ENCODE results near the gene ANKRD52.
A peak's percentile ranks its signal among the peaks of the same experiment; 100 is the strongest.

Gene ANKRD52

DNA sequence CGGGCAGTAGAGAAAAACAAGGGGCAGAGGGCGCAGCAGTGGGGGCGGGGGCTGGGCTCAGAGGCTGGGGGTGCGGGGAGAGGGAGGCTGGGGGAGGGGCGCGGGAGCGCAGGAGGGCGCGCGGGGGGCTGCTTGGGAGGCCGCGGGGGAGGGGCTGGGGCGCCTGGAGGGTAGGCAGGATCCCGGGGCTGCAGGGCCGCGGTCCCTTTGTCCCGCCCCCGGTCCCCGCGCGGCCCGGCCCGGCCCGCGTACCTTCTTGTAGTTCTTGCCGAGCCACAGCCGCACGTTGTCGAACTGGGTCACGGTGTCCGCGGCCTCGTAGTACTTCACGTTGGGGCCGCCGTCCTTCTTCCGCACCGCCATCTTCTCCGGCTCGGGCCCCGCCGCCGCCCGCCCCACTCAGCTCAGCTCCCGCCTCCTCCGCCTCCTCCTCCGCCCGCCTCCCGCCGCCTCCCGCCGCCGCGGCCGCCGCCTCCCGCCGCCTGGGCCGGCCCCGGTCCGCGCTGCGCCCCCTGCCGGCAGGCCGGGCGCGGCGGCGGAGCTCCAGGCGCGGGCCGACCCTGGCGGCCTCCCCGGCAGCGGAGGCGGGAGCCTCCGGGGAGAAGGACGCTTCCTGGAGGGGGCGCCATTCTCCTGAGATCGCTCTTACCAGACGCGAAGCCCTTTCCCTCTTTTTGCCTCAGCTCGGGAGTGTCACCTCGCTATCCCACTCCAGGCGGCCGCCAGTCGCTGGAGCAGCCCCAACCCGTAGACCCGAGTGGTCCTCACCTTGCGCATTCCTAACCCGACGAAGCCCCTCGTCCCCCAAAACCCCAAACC lies 68.9 kb downstream of the ANKRD52 start, which contains the start of gene SMARCC2:
Gene SMARCC2, minus strand, starts transcription at position 385 of the 819 bp plus-strand sequence. Its CDS starts 22 bp downstream, at position 363.
- peaks cover 49% of the 10 kb centered on the region for H3K4me1 Mint-ChIP-seq
- no peaks in the 10 kb centered on the region for H3K9me3 Mint-ChIP-seq
- H3K4me3 Mint-ChIP-seq, result peak within 1 kb of the TSS; percentile 98
- peaks cover 5% of the 10 kb centered on the region for H3K36me3 Mint-ChIP-seq
- H3K27me3 Mint-ChIP-seq, result no peaks in the 10 kb centered on the region
- H3K27ac Mint-ChIP-seq, result peak within 1 kb of the TSS; percentile 100

DNA sequence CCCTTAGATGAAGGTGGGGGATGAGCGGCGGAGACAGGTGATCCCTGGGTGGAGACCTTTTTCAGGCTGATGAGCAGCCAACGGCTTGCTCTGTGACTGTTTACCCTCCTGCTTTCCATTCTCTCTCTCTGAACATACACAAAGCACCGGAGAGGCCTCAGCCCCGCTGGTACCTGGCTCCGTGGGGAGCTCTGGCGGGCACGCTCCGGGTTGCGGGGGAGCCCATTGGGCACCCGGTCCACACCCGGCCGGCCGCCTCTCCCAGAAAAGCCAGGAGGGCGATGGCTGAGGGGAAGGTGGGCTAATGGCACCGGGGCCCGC lies 69.4 kb downstream of the ANKRD52 start:
- Mint-ChIP-seq H3K27me3 (no peaks in the 10 kb centered on the region), H3K4me3 (peak overlapping the region; percentile 90), H3K4me1 (peaks cover 49% of the 10 kb centered on the region), H3K27ac (peak overlapping the region; percentile 91), H3K36me3 (peaks cover 6% of the 10 kb centered on the region), H3K9me3 (no peaks in the 10 kb centered on the region)

DNA sequence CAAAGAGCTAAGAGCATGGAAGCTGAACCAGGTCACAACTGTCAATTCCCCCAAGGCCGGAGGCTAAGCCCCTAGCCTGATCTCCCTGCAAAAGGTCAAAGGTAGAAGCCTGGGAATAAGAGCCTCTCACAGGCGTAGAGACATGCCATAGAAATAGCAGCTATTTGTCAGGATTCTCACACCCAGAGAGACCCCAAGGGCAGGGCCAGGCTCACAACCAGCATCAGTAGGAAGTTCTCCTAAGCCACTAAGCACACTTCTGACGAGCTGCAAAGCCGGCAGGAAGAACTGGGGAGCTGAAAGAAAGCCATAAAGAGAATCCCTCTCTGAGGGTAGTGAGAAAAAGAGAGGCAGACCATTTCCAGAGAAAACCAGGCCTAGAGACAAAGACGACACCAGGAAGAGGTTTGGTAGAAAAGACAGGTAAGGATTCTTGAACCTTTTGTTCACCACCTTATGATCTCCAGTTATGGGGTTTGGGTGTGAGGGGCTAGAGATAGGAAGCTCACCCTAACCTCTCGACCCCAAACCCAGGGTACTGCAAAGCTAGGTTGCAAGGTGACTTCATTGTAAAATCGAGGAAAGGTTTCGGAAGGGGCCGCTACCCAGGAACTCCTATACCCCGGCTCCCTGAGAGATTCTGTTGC lies 69.9 kb downstream of the ANKRD52 start:
- peak overlapping the region; percentile 91 for H3K27ac Mint-ChIP-seq
- H3K27me3 Mint-ChIP-seq, result no peaks in the 10 kb centered on the region
- peaks cover 45% of the 10 kb centered on the region for H3K4me1 Mint-ChIP-seq
- H3K4me3 Mint-ChIP-seq, result peak overlapping the region; percentile 90
- no peaks in the 10 kb centered on the region for H3K9me3 Mint-ChIP-seq
- peaks cover 6% of the 10 kb centered on the region for H3K36me3 Mint-ChIP-seq
